Coronary artery (tissue), 2 donors: ENCODE measurements around the gene NEK8.

ENCODE experiments used
- DNase-seq: peaks from one replicate; pipeline ENCODE4 v3.0.0-alpha.2; 2017; ENCODE audit warnings: low spot score
- H3K27ac ChIP-seq, 2 donors: fragments of 200-600 bp; sonication (generic); one replicate each; pipeline ENCODE4 v1.5.1; 2016 to 2019
- H3K4me3 ChIP-seq: fragments of 200-600 bp; sonication (generic); 2 replicates; pipeline ENCODE4 v1.5.1; 2016; ENCODE audit warnings: mild to moderate bottlenecking, moderate library complexity
- CTCF ChIP-seq: fragments of 200-600 bp; sonication (generic); IDR thresholded peaks from one replicate; pipeline ENCODE4 v1.5.1; 2019; ENCODE audit warnings: antibody characterized with exemption

The NEK8 gene

GRCh38 chr17:28728364-28729200 lies at the start of gene NEK8:
Gene NEK8 (plus strand): TSS chr17:28728788. CDS start chr17:28728814, 26 bp downstream.
- Histone ChIP-seq H3K4me3 (peak within 1 kb of the TSS; percentile 87), H3K27ac (peak within 1 kb of the TSS; percentile 92 to 99)
- no peak for TF ChIP-seq CTCF
- peak; percentile 97 for DNase-seq

- TF ChIP-seq CTCF = no peak
- no peak overlapping the region for H3K4me3 ChIP-seq
- no peak overlapping the region for H3K27ac ChIP-seq
- DNase-seq = no peak
These were observed 45.9 kb upstream of the NEK8 start for GRCh38 chr17:28682655-28683054.

- DNase-seq = no peak
- H3K4me3 ChIP-seq = no peak overlapping the region
- TF ChIP-seq CTCF = no peak
- H3K27ac ChIP-seq = no peak overlapping the region
These were observed 43.6 kb upstream of the NEK8 start for GRCh38 chr17:28684963-28685362.

GRCh38 chr17:28685366-28685765 lies 43.2 kb upstream of the NEK8 start:
- Histone ChIP-seq H3K4me3 (no peak overlapping the region), H3K27ac (no peak overlapping the region)
- TF ChIP-seq CTCF = no peak
- no peak for DNase-seq

- no peak for DNase-seq
- TF ChIP-seq CTCF = no peak
- Histone ChIP-seq H3K27ac (no peak overlapping the region), H3K4me3 (no peak overlapping the region)
These were observed 42.3 kb upstream of the NEK8 start for GRCh38 chr17:28686296-28686695.

GRCh38 chr17:28688481-28688880 lies 40.1 kb upstream of the NEK8 start:
- no peak overlapping the region for H3K27ac ChIP-seq
- H3K4me3 ChIP-seq = no peak overlapping the region
- no peak for DNase-seq
- TF ChIP-seq CTCF = no peak

GRCh38 chr17:28689011-28689410 lies 39.6 kb upstream of the NEK8 start:
- Histone ChIP-seq H3K27ac (no peak overlapping the region), H3K4me3 (no peak overlapping the region)
- no peak for DNase-seq
- no peak for TF ChIP-seq CTCF
